Large intestine (tissue), 12 donors: Measurements from ENCODE around the gene PLK5. TPM values are rescaled to one million over a fixed set of nuclear protein-coding genes. Genes with fewer than 3 reads are reported as not detected.
A peak's percentile ranks its signal among the peaks of the same experiment; 100 is the strongest.
"Not testable (repeated sequence)": the region's sequence is repeated elsewhere in the genome, so short reads cannot be mapped to it uniquely, and the experiment has no call there.

Experiments
- DNase-seq, 2 donors: peaks; one replicate each; pipeline versions ENCODE4 v3.0.0 to v3.0.0-alpha.2; 2013
- H3K27ac ChIP-seq: one replicate; pipeline ENCODE4 v1.5.1; 2013; ENCODE audit warnings: low read length
- H3K27me3 ChIP-seq: 2 replicates; pipeline ENCODE4 v1.6.1; 2013; ENCODE audit warnings: low read length; ENCODE audit not compliant: control insufficient read depth, insufficient read depth
- H3K36me3 ChIP-seq: 2 replicates; pipeline ENCODE4 v1.6.1; 2013; ENCODE audit warnings: low read length; ENCODE audit not compliant: control insufficient read depth, insufficient read depth
- H3K4me1 ChIP-seq: one replicate; pipeline ENCODE4 v1.6.1; 2013; ENCODE audit warnings: low read length; ENCODE audit not compliant: control insufficient read depth, insufficient read depth
- H3K4me3 ChIP-seq: one replicate; pipeline ENCODE4 v1.5.1; 2013; ENCODE audit warnings: low read length
- H3K9me3 ChIP-seq: one replicate; pipeline ENCODE4 v1.6.1; 2013; ENCODE audit warnings: mild to moderate bottlenecking, low read depth, low read length, moderate library complexity; ENCODE audit not compliant: control insufficient read depth
- WGBS: methylation state at CpG from one replicate; pipeline ENCODE4 v1.1.5; 2013; ENCODE audit warnings: low lambda C conversion rate; ENCODE audit not compliant: insufficient coverage; 5-methylcytosine and 5-hydroxymethylcytosine counted together
- long read RNA-seq, 11 donors: transcript quantifications; one replicate each; lab custom pipeline, GENCODE V29; 2026
- polyA plus RNA-seq: library from polyadenylated mRNA; unstranded; fragments of 120-200 nt; gene quantifications from one replicate; pipeline ENCODE4 v1.2.1, GENCODE V29; 2013

PLK5 gene
- 0.09 TPM for polyA plus RNA-seq
- long read RNA-seq, donor 1: 0 reads
- long read RNA-seq, donor 2: 0 reads
- long read RNA-seq, donor 3: 0 reads
- long read RNA-seq, donor 4: 0 reads
- long read RNA-seq, donor 5: 0 reads
- long read RNA-seq, donor 6: 0 reads
- long read RNA-seq, donor 7: 0 reads
- long read RNA-seq, donor 8: 0 reads
- long read RNA-seq, donor 9: 0 reads
- long read RNA-seq, donor 10: 0 reads
- long read RNA-seq, donor 11: 0 reads

GRCh38 chr19:1523412-1524286 lies at the start of gene PLK5:
Gene PLK5 (plus strand): TSS chr19:1524077. CDS start chr19:1526997, 2,920 bp downstream.
- H3K27me3 ChIP-seq: peaks cover 44% of the 10 kb centered on the region
- no CpG with 5 or more reads among the region's 92 CpGs for WGBS
- no peak within 1 kb of the TSS for H3K4me3 ChIP-seq
- no peak within 1 kb of the TSS for H3K27ac ChIP-seq
- H3K36me3 ChIP-seq: no peaks in the 10 kb centered on the region
- no peaks in the 10 kb centered on the region for H3K4me1 ChIP-seq
- peaks cover 3% of the 10 kb centered on the region for H3K9me3 ChIP-seq
- DNase-seq: no peak

- no CpG with 5 or more reads among the region's 26 CpGs for whole genome bisulfite sequencing
- no peak overlapping the region for H3K4me3 ChIP-seq
- peaks cover 9% of the 10 kb centered on the region for H3K9me3 ChIP-seq
- peaks cover 25% of the 10 kb centered on the region for H3K4me1 ChIP-seq
- peaks cover 37% of the 10 kb centered on the region for H3K27me3 ChIP-seq
- no peak for DNase-seq
- peaks cover 23% of the 10 kb centered on the region for H3K36me3 ChIP-seq
- no peak overlapping the region for H3K27ac ChIP-seq
Observed at GRCh38 chr19:1474765-1475351, 49.0 kb upstream of the PLK5 start.

GRCh38 chr19:1475751-1476437 lies 48.0 kb upstream of the PLK5 start:
- peaks cover under 1% of the 10 kb centered on the region for H3K9me3 ChIP-seq
- H3K4me3 ChIP-seq: no peak overlapping the region
- no CpG with 5 or more reads among the region's 31 CpGs for WGBS
- no peak for DNase-seq
- peaks cover 27% of the 10 kb centered on the region for H3K27me3 ChIP-seq
- H3K27ac ChIP-seq: no peak overlapping the region
- H3K4me1 ChIP-seq: peaks cover 15% of the 10 kb centered on the region
- peaks cover 23% of the 10 kb centered on the region for H3K36me3 ChIP-seq

GRCh38 chr19:1477056-1477455 lies 46.8 kb upstream of the PLK5 start:
- not testable (repeated sequence) for H3K27ac ChIP-seq, H3K9me3 ChIP-seq, H3K4me3 ChIP-seq, DNase-seq, H3K4me1 ChIP-seq
- Histone ChIP-seq H3K27me3 (peaks cover 16% of the 10 kb centered on the region), H3K36me3 (peaks cover 23% of the 10 kb centered on the region)
- WGBS: no CpG with 5 or more reads among the region's 9 CpGs

GRCh38 chr19:1478934-1479707 lies 44.8 kb upstream of the PLK5 start, which contains the start of gene C19orf25:
Gene C19orf25 (minus strand): TSS chr19:1479215. CDS start chr19:1478903, 312 bp downstream.
- DNase-seq: peak; percentile 95 to 96
- no peaks in the 10 kb centered on the region for H3K27me3 ChIP-seq
- H3K4me1 ChIP-seq: peaks cover 3% of the 10 kb centered on the region
- no CpG with 5 or more reads among the region's 71 CpGs for WGBS
- H3K9me3 ChIP-seq: no peaks in the 10 kb centered on the region
- H3K27ac ChIP-seq: peak within 1 kb of the TSS; percentile 65
- H3K36me3 ChIP-seq: peaks cover 23% of the 10 kb centered on the region
- H3K4me3 ChIP-seq: peak within 1 kb of the TSS; percentile 85

- H3K4me1 ChIP-seq: peaks cover 3% of the 10 kb centered on the region
- H3K9me3 ChIP-seq: no peaks in the 10 kb centered on the region
- H3K36me3 ChIP-seq: peaks cover 5% of the 10 kb centered on the region
- H3K27ac ChIP-seq: no peak overlapping the region
- no peak for DNase-seq
- H3K4me3 ChIP-seq: no peak overlapping the region
- no peaks in the 10 kb centered on the region for H3K27me3 ChIP-seq
- WGBS: no CpG with 5 or more reads among the region's 26 CpGs
Observed at GRCh38 chr19:1481224-1481892, 42.5 kb upstream of the PLK5 start.

- H3K27me3 ChIP-seq: no peaks in the 10 kb centered on the region
- no peak for DNase-seq
- no CpG with 5 or more reads among the region's 36 CpGs for WGBS
Observed at GRCh38 chr19:1481893-1482360, 42.0 kb upstream of the PLK5 start.

GRCh38 chr19:1482361-1483130 lies 41.3 kb upstream of the PLK5 start:
- Histone ChIP-seq H3K4me1 (peaks cover 3% of the 10 kb centered on the region), H3K36me3 (no peaks in the 10 kb centered on the region), H3K27ac (no peak overlapping the region), H3K27me3 (no peaks in the 10 kb centered on the region), H3K9me3 (no peaks in the 10 kb centered on the region), H3K4me3 (no peak overlapping the region)
- no peak for DNase-seq
- no CpG with 5 or more reads among the region's 37 CpGs for WGBS

More at GRCh38 chr19:1481893-1482360, 42.0 kb upstream of the PLK5 start:
- Histone ChIP-seq H3K36me3 (peaks cover 5% of the 10 kb centered on the region), H3K4me3 (no peak overlapping the region), H3K9me3 (no peaks in the 10 kb centered on the region), H3K27ac (no peak overlapping the region), H3K4me1 (peaks cover 3% of the 10 kb centered on the region)
